ENCODE data around the gene CRYGS.
A peak's percentile ranks its signal among the peaks of the same experiment; 100 is the strongest.
"Not testable (repeated sequence)": the region's sequence is repeated elsewhere in the genome, so short reads cannot be mapped to it uniquely, and the experiment has no call there.

Gene CRYGS

DNA sequence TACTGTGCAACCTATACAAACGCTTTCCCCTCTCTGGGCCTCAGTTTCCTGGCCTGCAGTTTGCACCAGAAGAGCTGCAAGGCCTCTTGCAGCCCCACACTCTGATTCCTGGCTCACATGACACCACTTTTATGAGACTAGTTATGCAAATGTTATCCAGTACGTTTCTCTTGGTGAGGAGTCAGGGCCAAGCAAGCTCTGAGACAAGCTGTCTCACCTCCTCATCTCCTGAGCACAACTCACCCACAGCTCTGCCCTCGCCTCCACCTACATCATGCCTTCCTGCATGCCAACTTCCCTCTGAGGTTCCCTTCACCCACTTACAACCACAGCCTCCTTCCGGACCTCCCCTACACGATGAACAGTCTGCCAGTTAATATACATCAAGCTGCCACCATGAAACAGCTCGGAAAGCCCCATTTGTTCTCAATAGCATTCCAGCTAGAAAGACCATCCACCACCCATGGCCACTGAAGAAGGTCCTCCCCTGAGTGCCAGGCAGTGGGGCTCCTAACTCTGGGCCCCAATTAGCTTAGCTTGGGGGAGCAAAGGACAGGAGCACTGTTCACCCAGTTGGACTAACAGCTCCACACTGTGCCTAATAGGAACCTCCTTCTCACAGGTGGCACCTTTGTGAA lies 25.0 kb downstream of the CRYGS start:
- DNase-seq (ENCODE audit: low spot score), result no peak

- DNase-seq (ENCODE audit: low spot score), result no peak
These were observed 27.0 kb downstream of the CRYGS start for GRCh38 chr3:186517218-186517617.

DNA sequence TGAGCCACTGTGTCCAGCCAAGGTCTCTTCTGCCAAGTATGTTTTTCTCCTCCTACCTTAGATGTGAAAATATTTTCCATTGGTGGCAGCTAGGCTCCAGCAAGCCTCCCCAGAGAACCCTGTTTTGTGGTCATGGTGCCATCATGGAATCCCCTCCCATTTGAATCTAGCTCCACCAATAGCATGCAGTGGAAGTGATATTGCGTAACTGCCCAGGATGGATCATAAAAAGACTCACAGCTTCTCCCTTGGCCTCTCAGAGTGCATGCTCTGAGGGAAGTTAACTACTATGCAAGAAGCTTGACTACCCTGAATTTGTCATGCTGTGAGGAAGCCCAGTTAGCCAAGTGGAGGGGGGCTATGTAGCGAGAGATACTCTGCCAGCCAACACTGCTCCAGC lies 27.5 kb downstream of the CRYGS start:
- no peak for DNase-seq (ENCODE audit: low spot score)

DNA sequence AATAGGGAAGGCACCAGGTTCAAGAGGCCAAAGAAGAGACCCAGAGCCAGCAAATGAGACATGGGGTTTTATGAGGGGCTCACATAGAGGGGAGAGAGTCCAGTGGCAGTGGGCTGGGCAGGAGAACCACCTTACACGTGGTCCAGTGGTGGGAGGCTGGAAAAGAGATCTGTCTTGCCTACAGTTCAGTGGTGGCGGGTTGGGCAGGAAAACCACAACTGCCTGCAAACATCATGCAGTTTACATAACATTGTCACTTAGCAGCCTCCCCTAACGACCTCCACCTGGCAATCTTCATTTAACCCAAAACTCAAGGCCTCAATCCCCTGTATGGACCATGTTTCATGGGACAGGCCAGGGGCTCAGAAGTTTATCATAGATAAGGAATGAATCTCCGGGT lies 29.1 kb downstream of the CRYGS start:
- no peak for DNase-seq (ENCODE audit: low spot score)

DNA sequence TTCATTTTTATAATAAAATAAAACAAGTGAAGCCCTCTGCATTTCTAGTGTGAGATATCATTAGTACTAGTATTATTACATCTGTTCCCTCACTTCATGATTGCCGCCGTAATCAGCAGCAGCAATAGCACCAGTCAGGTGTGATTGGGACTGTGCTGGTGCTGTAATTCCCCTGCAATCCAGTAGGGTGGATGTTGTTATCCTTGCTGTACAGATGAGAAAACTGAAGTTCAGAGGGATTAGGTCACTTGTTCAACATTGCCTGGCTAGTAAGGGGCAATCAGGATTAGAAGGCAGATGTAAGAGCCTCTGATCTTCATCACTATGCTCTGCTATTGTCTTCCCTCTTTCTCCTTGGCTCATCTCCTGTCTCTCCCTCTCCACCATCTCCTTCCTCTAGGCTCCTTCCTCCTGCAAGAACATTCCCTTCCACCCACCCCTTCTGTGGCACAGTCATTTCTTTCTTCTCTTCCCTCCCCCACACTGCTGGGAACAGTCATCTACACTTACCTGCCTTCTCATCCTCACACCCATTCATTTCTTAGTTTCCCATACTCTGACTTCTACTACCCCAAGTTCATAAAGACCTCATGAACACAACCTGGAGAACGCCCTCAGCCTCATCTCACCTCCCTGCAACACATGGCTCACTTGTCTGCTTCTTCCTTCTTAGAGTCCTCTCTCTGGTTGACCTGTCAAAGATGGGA lies 29.7 kb downstream of the CRYGS start:
- peak; percentile 33 for DNase-seq (ENCODE audit: low spot score)

- no peak for DNase-seq (ENCODE audit: low spot score)
These were observed 30.8 kb downstream of the CRYGS start for GRCh38 chr3:186513386-186513785.

DNA sequence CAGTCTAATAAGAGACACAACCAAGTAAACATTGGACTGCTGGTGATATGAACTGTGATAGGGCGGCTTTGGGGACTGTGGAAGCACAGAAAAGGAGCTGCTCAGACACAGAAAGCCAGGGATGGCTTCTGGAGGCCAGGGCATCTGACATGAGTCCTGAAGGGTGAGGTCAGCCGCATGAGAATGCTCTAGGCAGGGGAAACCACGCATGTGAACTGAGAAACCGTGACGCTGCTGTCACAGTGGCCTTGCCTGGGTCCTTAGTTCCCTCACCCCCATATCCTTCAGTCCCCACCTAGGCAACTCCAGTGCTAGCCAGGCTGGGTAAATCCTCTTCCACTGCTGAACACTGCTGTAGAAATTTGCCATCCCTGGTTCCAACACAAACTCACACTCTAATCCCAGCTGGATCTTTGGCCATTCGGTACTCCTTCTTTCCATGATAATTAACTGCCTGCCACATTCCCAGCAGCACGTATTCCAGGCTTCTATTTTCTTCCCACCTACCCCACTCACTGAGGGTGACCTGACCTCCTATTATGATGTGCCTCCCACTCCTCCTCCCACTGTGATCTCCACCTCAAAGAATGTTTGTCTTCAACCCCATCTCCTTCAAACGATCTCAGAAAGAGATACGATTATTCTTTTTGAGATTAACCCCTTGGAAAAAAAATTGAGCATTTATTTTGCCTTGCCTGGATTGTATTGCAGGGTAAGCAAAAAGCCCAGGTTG lies 31.4 kb downstream of the CRYGS start:
- no peak for DNase-seq (ENCODE audit: low spot score)

DNA sequence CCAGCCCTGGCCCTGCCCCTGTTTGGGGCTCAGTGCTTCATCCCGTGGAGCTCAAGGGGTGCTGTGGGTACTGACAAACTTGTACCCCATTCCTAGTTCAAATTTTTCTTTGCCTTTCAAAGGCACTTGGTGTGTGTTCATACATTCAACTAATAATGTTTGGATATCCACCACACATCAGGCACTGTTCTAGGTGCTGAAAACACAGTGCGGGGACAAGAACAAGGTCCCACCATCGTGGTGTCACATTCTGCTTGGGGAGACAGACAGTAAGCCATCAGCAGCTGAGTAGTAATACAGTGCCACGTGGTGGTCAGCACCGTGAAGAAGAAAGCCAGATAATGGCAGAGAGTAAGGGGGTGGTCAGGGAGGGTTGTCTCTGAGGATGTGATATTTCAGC lies 32.5 kb downstream of the CRYGS start:
- DNase-seq (ENCODE audit: low spot score), result no peak

GRCh38 chr3:186511245-186511644 lies 32.9 kb downstream of the CRYGS start:
- DNase-seq (ENCODE audit: low spot score), result no peak

- DNase-seq (ENCODE audit: low spot score), result peak; percentile 28
These were observed 33.7 kb downstream of the CRYGS start for GRCh38 chr3:186510374-186511079.

DNA sequence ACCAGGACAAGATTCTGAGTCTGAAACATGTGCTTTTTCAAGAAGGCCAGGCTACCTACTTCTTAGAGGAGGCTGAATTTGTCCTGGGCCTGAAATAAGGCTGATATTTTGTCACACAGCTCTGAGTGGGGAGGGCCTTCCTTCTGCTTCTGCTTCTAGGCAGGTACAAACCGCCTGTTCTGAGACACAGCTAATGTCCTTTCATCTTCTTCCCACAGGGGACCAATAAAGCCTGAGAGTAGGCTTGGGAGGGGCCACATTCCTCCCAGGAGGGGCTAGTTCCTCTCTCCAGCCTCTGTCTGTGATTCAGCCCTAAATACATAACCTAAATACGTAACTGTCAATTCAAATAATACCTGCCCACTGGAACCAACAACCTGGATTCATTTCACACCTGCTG lies 34.8 kb downstream of the CRYGS start:
- DNase-seq (ENCODE audit: low spot score), result peak; percentile 48

GRCh38 chr3:186506857-186507256 lies 37.3 kb downstream of the CRYGS start:
- no peak for DNase-seq (ENCODE audit: low spot score)

GRCh38 chr3:186506191-186506739 lies 37.9 kb downstream of the CRYGS start:
- no peak for DNase-seq (ENCODE audit: low spot score)

GRCh38 chr3:186502966-186503712 lies 41.0 kb downstream of the CRYGS start:
- DNase-seq (ENCODE audit: low spot score), result no peak

DNA sequence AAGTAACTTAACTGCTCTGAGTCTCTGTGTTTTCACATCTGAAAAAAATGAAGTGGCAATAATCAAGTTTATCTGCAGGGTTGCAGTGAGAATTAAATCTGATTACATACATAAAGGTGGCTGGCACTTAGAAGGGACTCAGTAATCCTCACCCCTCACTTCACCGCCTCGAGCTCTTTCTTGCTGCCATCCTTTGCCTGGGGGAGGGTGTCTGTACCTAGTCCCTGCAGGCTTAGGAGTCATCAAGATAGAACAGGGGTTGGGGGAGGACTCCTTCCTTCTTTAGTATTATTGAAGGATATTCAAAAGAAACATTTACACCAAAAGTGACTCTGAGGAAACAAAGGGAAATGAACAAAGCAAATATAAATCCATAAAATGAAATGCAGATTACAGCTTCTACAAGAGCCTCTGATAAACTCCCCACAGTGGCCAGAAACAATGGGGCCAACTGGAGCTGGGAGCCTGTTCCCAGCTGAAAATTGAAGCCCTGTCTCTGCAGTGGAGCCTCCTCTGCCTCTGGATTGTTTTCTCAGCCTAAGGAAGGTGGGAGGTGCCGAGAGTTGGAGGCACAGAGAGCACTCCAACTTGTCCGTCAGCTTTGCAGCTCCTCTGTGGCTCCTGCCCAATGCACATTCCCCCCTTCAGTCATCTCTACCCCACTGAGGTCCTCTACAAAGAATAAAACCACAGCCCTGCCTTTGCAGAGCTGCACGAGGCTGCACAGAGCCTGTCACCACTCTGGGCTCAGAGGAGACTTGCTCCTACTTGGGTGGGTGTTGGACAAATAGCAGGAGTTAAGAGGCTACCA lies 41.8 kb downstream of the CRYGS start:
- DNase-seq (ENCODE audit: low spot score), result no peak

DNA sequence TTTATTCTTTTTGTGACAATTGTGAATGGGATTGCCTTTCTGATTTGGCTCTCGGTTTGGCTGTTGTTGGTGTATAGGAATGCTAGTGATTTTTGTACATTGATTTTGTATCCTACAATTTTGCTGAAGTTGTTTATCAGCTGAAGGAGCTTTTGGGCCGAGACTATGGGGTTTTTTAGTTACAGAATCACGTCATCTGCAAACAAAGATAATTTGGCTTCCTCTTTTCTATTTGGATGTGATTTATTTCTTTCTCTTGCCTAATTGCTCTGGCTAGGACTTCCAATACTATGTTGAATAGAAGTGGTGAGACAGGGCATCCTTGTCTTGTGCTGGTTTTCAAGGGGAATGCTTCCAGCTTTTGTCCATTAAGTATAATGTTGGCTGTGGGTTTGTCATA lies 44.2 kb downstream of the CRYGS start:
- not testable (repeated sequence) for DNase-seq (ENCODE audit: low spot score)

GRCh38 chr3:186498022-186498421 lies 46.2 kb downstream of the CRYGS start:
- DNase-seq (ENCODE audit: low spot score), result not testable (repeated sequence)

DNA sequence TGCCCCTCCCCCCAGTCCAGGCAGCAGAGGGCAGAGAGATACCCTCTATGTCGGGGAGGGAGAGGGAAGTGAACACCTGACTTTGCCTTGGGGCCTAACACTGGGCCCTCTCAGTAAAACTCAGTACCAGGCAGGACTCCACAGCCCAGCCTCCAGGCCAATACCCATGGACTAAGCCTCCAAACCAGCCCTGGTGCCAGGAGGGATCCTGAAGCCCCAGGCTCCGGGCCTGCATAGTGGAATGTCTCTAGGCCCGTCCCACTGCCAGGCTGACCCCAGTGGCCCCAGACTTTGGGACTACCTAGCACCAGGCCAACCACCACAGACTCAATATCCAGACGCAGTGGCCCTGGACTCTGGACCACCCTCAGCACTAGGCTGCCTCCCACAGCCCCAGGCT lies 46.6 kb downstream of the CRYGS start:
- no peak for DNase-seq (ENCODE audit: low spot score)

- no peak for DNase-seq (ENCODE audit: low spot score)
These were observed 47.5 kb downstream of the CRYGS start for GRCh38 chr3:186496635-186497034.

- no peak for DNase-seq (ENCODE audit: low spot score)
These were observed 48.2 kb downstream of the CRYGS start for GRCh38 chr3:186496016-186496415.
